ENCODE data around the gene SH2D7. TPM values are rescaled to one million over a fixed set of nuclear protein-coding genes. Genes with fewer than 3 reads are reported as not detected.

The SH2D7 gene
- polyA plus RNA-seq, 1 donor (not counting 4 experiments of a cell fraction or from before 2014, with no cell fraction given), result not detected

- Histone ChIP-seq H3K9me3 (ENCODE audit: control insufficient read depth, low read depth, low read length) (no peaks in the 10 kb centered on the region), H3K36me3 (ENCODE audit: control insufficient read depth in 2 of 2, extremely low read depth in 1 of 2, insufficient read depth in 2 of 2, low read length in 2 of 2) (peaks cover 4 to 8% of the 10 kb centered on the region in 2 experiments), H3K27ac (ENCODE audit: control insufficient read depth, insufficient read depth, low read length) (no peak overlapping the region), H3K4me2 (ENCODE audit: control insufficient read depth, extremely low read depth, insufficient read depth, low read depth, low read length) (no peak overlapping the region), H2AFZ (ENCODE audit: control insufficient read depth, low read length) (no peak overlapping the region), H3K9ac (ENCODE audit: control insufficient read depth, extremely low read depth, insufficient read depth, low read length) (no peak overlapping the region), H4K20me1 (ENCODE audit: control insufficient read depth, extremely low read depth, insufficient read depth, low read length) (no peaks in the 10 kb centered on the region), H3K4me1 (ENCODE audit: control insufficient read depth, extremely low read depth, insufficient read depth, low read length) (peaks cover 26% of the 10 kb centered on the region), H3K79me2 (ENCODE audit: control insufficient read depth, insufficient read depth, low read length) (peaks cover 39% of the 10 kb centered on the region), H3K27me3 (ENCODE audit: control insufficient read depth, extremely low read depth, insufficient read depth, low read length) (no peaks in the 10 kb centered on the region), H3K9me1 (ENCODE audit: control insufficient read depth, extremely low read depth, insufficient read depth, low read length) (peaks cover 5% of the 10 kb centered on the region), H3K4me3 (ENCODE audit: control insufficient read depth in 2 of 3, extremely low read depth in 1 of 3, insufficient read depth in 2 of 3, low read depth in 1 of 3, low read length in 3 of 3) (no peak overlapping the region)
- no peak for TF ChIP-seq EZH2 (IDR thresholded peaks at IDR 0.05; ENCODE audit: low read length)
- TF ChIP-seq CTCF (optimal IDR thresholded peaks at IDR 0.05 in 1 of 3, IDR thresholded peaks at IDR 0.05 in 1 of 3, conservative IDR thresholded peaks at IDR 0.05 in 1 of 3; ENCODE audit: extremely low read depth in 1 of 3, insufficient read depth in 2 of 3, low read length in 3 of 3), result no peak
- dilution Hi-C loops (cut with MboI; ENCODE audit: extremely low pct_ligation_motif_present, low sequenced_read_pairs), result no loop called here
- no peak for FAIRE-seq
- DNase-seq (ENCODE audit: low read depth, low spot score), result no peak
These were observed 37.8 kb upstream of the SH2D7 start for GRCh38 chr15:78054518-78054917.

GRCh38 chr15:78054966-78055365, 37.4 kb upstream of the SH2D7 start:
- peaks cover 43% of the 10 kb centered on the region for H3K79me2 ChIP-seq (ENCODE audit: control insufficient read depth, insufficient read depth, low read length)
- no peak for FAIRE-seq
- H3K4me3 ChIP-seq (ENCODE audit: control insufficient read depth in 2 of 3, extremely low read depth in 1 of 3, insufficient read depth in 2 of 3, low read depth in 1 of 3, low read length in 3 of 3), result no peak overlapping the region
- no peak for DNase-seq (ENCODE audit: low read depth, low spot score)
- H3K9me3 ChIP-seq (ENCODE audit: control insufficient read depth, low read depth, low read length), result no peaks in the 10 kb centered on the region
- H3K4me1 ChIP-seq (ENCODE audit: control insufficient read depth, extremely low read depth, insufficient read depth, low read length), result peaks cover 26% of the 10 kb centered on the region
- H3K9ac ChIP-seq (ENCODE audit: control insufficient read depth, extremely low read depth, insufficient read depth, low read length), result no peak overlapping the region
- no peak overlapping the region for H3K27ac ChIP-seq (ENCODE audit: control insufficient read depth, insufficient read depth, low read length)
- H3K36me3 ChIP-seq (ENCODE audit: control insufficient read depth in 2 of 2, extremely low read depth in 1 of 2, insufficient read depth in 2 of 2, low read length in 2 of 2), result peaks cover 4 to 8% of the 10 kb centered on the region in 2 experiments
- no peaks in the 10 kb centered on the region for H4K20me1 ChIP-seq (ENCODE audit: control insufficient read depth, extremely low read depth, insufficient read depth, low read length)
- H3K27me3 ChIP-seq (ENCODE audit: control insufficient read depth, extremely low read depth, insufficient read depth, low read length), result no peaks in the 10 kb centered on the region
- TF ChIP-seq EZH2 (IDR thresholded peaks at IDR 0.05; ENCODE audit: low read length), result no peak
- TF ChIP-seq CTCF (optimal IDR thresholded peaks at IDR 0.05 in 1 of 3, IDR thresholded peaks at IDR 0.05 in 1 of 3, conservative IDR thresholded peaks at IDR 0.05 in 1 of 3; ENCODE audit: extremely low read depth in 1 of 3, insufficient read depth in 2 of 3, low read length in 3 of 3), result no peak
- dilution Hi-C loops (cut with MboI; ENCODE audit: extremely low pct_ligation_motif_present, low sequenced_read_pairs), result no loop called here
- H3K4me2 ChIP-seq (ENCODE audit: control insufficient read depth, extremely low read depth, insufficient read depth, low read depth, low read length), result no peak overlapping the region
- H2AFZ ChIP-seq (ENCODE audit: control insufficient read depth, low read length), result no peak overlapping the region
- H3K9me1 ChIP-seq (ENCODE audit: control insufficient read depth, extremely low read depth, insufficient read depth, low read length), result peaks cover 5% of the 10 kb centered on the region

Measured in keratinocyte (primary cell).